CD4-positive, alpha-beta T cell treated with Interleukin-15 for 1 hour (primary cell): ENCODE measurements around the gene PDCD1.

Experiments
- DNase-seq: peaks from one replicate; pipeline ENCODE4 v3.0.0-alpha.2; 2020

Gene PDCD1

GRCh38 chr2:241864168-241864849 is 5.6 kb upstream of the PDCD1 start:
- DNase-seq = no peak

- no peak for DNase-seq
Observed at GRCh38 chr2:241863536-241863954, 4.9 kb upstream of the PDCD1 start.

GRCh38 chr2:241862775-241863535 is 4.3 kb upstream of the PDCD1 start:
- no peak for DNase-seq

- no peak for DNase-seq
Observed at GRCh38 chr2:241862093-241862492, 3.4 kb upstream of the PDCD1 start.

- no peak for DNase-seq
Observed at GRCh38 chr2:241861264-241861663, 2.6 kb upstream of the PDCD1 start.

GRCh38 chr2:241860184-241861078 is 1.7 kb upstream of the PDCD1 start:
- no peak for DNase-seq

- DNase-seq = no peak
Observed at GRCh38 chr2:241859436-241860183, 916 bp upstream of the PDCD1 start.

GRCh38 chr2:241859017-241859435 is 332 bp upstream of the PDCD1 start:
- DNase-seq = no peak

GRCh38 chr2:241857572-241858121 is 1.0 kb downstream of the PDCD1 start:
- DNase-seq = no peak

GRCh38 chr2:241857041-241857541 is 1.6 kb downstream of the PDCD1 start:
- no peak for DNase-seq

- no peak for DNase-seq
Observed at GRCh38 chr2:241855888-241856422, 2.7 kb downstream of the PDCD1 start.

GRCh38 chr2:241855245-241855887 is 3.3 kb downstream of the PDCD1 start:
- DNase-seq = no peak

- no peak for DNase-seq
Observed at GRCh38 chr2:241854342-241855244, 4.1 kb downstream of the PDCD1 start.

GRCh38 chr2:241853651-241854341 is 4.9 kb downstream of the PDCD1 start:
- DNase-seq = no peak

- DNase-seq = no peak
Observed at GRCh38 chr2:241852981-241853631, 5.6 kb downstream of the PDCD1 start.

GRCh38 chr2:241852116-241852980 is 6.3 kb downstream of the PDCD1 start:
- DNase-seq = no peak

- no peak for DNase-seq
Observed at GRCh38 chr2:241851325-241852115, 7.2 kb downstream of the PDCD1 start.
